CD4-positive, CD25-positive, alpha-beta regulatory T cell (primary cell): Measurements from ENCODE around the gene ZNF280C. TPM values are rescaled to one million over a fixed set of nuclear protein-coding genes. Genes with fewer than 3 reads are reported as not detected.

Experiments
- polyA plus RNA-seq, 4 donors: library from polyadenylated mRNA; unstranded; fragments of 300-500 nt; fragmentation: Illumina TruSeq; gene quantifications; one replicate each; pipeline ENCODE4 v1.2.3, GENCODE V29; 2021
- total RNA-seq: library from RNA; stranded (reverse); gene quantifications from one replicate; pipeline ENCODE4 v1.2.3, GENCODE V29; 2022

The ZNF280C gene
- total and polyA plus RNA-seq, 5 donors from 2014 or later = 3.0 to 8.9 (median 3.7) TPM

Other genes with a start within 250 kb of the ZNF280C start
- gene ELF4, start 158.4 kb downstream of the ZNF280C start, total RNA-seq = 46.7 TPM
- gene ELF4, start 158.4 kb downstream of the ZNF280C start, polyA plus RNA-seq = 10 to 100 TPM; 12.1 to 15.7 (median 14.0) TPM
- 19.3 TPM for gene AIFM1, start 103.1 kb downstream of the ZNF280C start, total RNA-seq
- gene AIFM1, start 103.1 kb downstream of the ZNF280C start, polyA plus RNA-seq = 10 to 100 TPM; 26.7 to 32.0 (median 28.7) TPM
- 7.9 TPM for gene RAB33A, start 96.9 kb downstream of the ZNF280C start, total RNA-seq
- gene RAB33A, start 96.9 kb downstream of the ZNF280C start, polyA plus RNA-seq = 10 to 100 TPM; 29.0 to 33.1 (median 31.5) TPM
- gene SLC25A14, start 71.0 kb upstream of the ZNF280C start, total RNA-seq = 14.9 TPM
- gene SLC25A14, start 71.0 kb upstream of the ZNF280C start, polyA plus RNA-seq = 10 to 100 TPM in 1 of 4 donors, 1 to 10 TPM in 3; 7.6 to 11.6 (median 8.6) TPM
- not detected for gene GPR119, start 116.8 kb upstream of the ZNF280C start, total RNA-seq
- not detected for gene GPR119, start 116.8 kb upstream of the ZNF280C start, polyA plus RNA-seq
- 19.9 TPM for gene RBMX2, start 133.1 kb upstream of the ZNF280C start, total RNA-seq
- 10 to 100 TPM; 18.8 to 27.7 (median 24.3) TPM for gene RBMX2, start 133.1 kb upstream of the ZNF280C start, polyA plus RNA-seq